Loucy (cell line): Measurements from ENCODE around the gene GRAMD2A.

Experiments used
- EZH2phosphoT487 ChIP-seq: fragments of 200-600 bp; IDR thresholded peaks from 2 replicates; pipeline ENCODE4 v1.6.1; 2018; ENCODE audit warnings: antibody characterized with exemption, mild to moderate bottlenecking, moderate library complexity, borderline replicate concordance
- TF ChIP-seq, protein P1 (sequence below): fragments of 200-600 bp; sonication (generic); conservative IDR thresholded peaks from 2 replicates; pipeline ENCODE4 v1.5.1; 2014; ENCODE audit warnings: mild to moderate bottlenecking, antibody characterized with exemption, low read length

DNA sequence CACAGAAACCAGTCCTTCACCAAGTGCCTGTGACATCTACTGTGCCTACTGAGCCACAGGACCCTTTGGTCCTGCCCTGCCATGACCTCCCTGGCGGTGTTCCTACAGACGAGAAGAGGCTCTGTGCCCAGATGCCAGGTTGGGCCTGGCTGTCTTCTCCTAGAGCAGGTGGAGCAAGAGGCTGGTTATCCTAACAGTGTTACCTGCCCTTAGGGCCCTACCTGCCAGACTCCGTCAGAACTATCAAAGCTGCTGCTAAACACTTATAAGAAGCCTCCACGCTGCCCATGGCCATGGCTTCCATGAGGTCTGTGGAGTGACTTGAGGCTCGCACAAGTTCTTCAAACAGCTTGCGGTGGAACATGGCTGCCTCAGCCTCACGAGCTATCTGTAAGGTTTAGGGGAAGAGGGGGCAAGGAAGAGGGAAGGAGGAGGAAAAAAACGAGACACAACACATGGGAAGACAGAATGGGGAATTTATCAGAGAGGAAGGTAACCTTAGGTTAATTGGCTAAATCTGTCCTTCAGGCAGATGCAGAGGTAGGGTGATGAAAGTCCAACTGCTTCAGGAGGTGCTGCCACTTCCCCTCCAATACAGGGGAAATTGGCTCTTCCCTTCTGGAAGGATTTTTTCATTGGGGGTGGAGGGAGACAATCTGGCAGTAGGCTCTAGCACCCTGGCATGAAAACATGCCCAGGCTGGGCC lies 5.4 kb upstream of the GRAMD2A start:
- TF ChIP-seq EZH2phosphoT487 = no peak
- TF ChIP-seq, protein P1, sequence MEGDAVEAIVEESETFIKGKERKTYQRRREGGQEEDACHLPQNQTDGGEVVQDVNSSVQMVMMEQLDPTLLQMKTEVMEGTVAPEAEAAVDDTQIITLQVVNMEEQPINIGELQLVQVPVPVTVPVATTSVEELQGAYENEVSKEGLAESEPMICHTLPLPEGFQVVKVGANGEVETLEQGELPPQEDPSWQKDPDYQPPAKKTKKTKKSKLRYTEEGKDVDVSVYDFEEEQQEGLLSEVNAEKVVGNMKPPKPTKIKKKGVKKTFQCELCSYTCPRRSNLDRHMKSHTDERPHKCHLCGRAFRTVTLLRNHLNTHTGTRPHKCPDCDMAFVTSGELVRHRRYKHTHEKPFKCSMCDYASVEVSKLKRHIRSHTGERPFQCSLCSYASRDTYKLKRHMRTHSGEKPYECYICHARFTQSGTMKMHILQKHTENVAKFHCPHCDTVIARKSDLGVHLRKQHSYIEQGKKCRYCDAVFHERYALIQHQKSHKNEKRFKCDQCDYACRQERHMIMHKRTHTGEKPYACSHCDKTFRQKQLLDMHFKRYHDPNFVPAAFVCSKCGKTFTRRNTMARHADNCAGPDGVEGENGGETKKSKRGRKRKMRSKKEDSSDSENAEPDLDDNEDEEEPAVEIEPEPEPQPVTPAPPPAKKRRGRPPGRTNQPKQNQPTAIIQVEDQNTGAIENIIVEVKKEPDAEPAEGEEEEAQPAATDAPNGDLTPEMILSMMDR = no peak
